ENCODE measurements around the gene LHX8. TPM values are rescaled to one million over a fixed set of nuclear protein-coding genes. Genes with fewer than 3 reads are reported as not detected.

The LHX8 gene
- total and polyA plus RNA-seq, 8 donors, result not detected

- no peak for TF ChIP-seq CTCF (IDR thresholded peaks at IDR 0.05)
- no peak for DNase-seq
- no peaks in the 10 kb centered on the region for H3K9me3 ChIP-seq
- no peak for FAIRE-seq
- H3K4me3 ChIP-seq, result no peak overlapping the region
- peaks cover 0 to 41% (median 8%) of the 10 kb centered on the region in 4 donors for H3K27me3 ChIP-seq
- H3K36me3 ChIP-seq, result no peaks in the 10 kb centered on the region
- intact Hi-C loops (cut with DNase I), result no loop called here
- H3K4me1 ChIP-seq, result no peaks in the 10 kb centered on the region
- ATAC-seq, result no peak
- H3K27ac ChIP-seq, result no peak overlapping the region
- 63 to 79% methylated on average over 1 of the region's 1 CpG for WGBS, 2 donors
These were observed 10.4 kb upstream of the LHX8 start for GRCh38 chr1:75123756-75124155.

GRCh38 chr1:75124510-75124909 lies 9.7 kb upstream of the LHX8 start:
- WGBS, 2 donors, result 21 to 29% methylated on average over 23 of the region's 23 CpGs
- no peak overlapping the region for H3K27ac ChIP-seq
- DNase-seq (peak in 1 of 6 donors; percentile 45), ATAC-seq (peak in 1 of 4 donors; percentile 39), FAIRE-seq (no peak)
- H3K27me3 ChIP-seq, result peaks cover 0 to 48% (median 8%) of the 10 kb centered on the region in 4 donors
- intact Hi-C loops (cut with DNase I), result no loop called here
- no peaks in the 10 kb centered on the region for H3K36me3 ChIP-seq
- H3K9me3 ChIP-seq, result no peaks in the 10 kb centered on the region
- H3K4me3 ChIP-seq, result no peak overlapping the region
- no peak for TF ChIP-seq CTCF (IDR thresholded peaks at IDR 0.05)
- H3K4me1 ChIP-seq, result no peaks in the 10 kb centered on the region

- intact Hi-C loops (cut with DNase I), result no loop called here
- Histone ChIP-seq H3K4me3 (no peak overlapping the region), H3K36me3 (no peaks in the 10 kb centered on the region), H3K4me1 (no peaks in the 10 kb centered on the region), H3K9me3 (no peaks in the 10 kb centered on the region), H3K27me3 (peaks cover 0 to 56% (median 10%) of the 10 kb centered on the region in 4 donors), H3K27ac (no peak overlapping the region)
- FAIRE-seq (no peak), ATAC-seq (peak in 1 of 4 donors; percentile 22), DNase-seq (peak in 1 of 6 donors; percentile 62)
- TF ChIP-seq CTCF (IDR thresholded peaks at IDR 0.05), result no peak
- 15 to 30% methylated on average over 35 to 38 of the region's 38 CpGs for WGBS, 2 donors
These were observed 8.9 kb upstream of the LHX8 start for GRCh38 chr1:75125161-75125726.

- Histone ChIP-seq H3K4me3 (no peak overlapping the region), H3K9me3 (no peaks in the 10 kb centered on the region), H3K27ac (no peak overlapping the region), H3K27me3 (peaks cover 4 to 70% (median 11%) of the 10 kb centered on the region in 4 donors), H3K36me3 (no peaks in the 10 kb centered on the region), H3K4me1 (no peaks in the 10 kb centered on the region)
- intact Hi-C loops (cut with DNase I), result no loop called here
- no peak for DNase-seq
- FAIRE-seq, result no peak
- WGBS, 2 donors, result 16 to 30% methylated on average over 12 of the region's 12 CpGs
- no peak for ATAC-seq
- TF ChIP-seq CTCF (IDR thresholded peaks at IDR 0.05), result no peak
These were observed 7.5 kb upstream of the LHX8 start for GRCh38 chr1:75126611-75127101.
